ENCODE results near the gene SMIM41.

The SMIM41 gene

GRCh38 chr12:52079576-52080402 lies at the start of gene SMIM41:
Gene SMIM41, plus strand, starts transcription at chr12:52079704. Its CDS starts 76 bp downstream, at chr12:52079780.
- DNase-seq = no peak

- DNase-seq = peak; percentile 22
These were observed 47.1 kb upstream of the SMIM41 start for GRCh38 chr12:52032446-52032803.

DNA sequence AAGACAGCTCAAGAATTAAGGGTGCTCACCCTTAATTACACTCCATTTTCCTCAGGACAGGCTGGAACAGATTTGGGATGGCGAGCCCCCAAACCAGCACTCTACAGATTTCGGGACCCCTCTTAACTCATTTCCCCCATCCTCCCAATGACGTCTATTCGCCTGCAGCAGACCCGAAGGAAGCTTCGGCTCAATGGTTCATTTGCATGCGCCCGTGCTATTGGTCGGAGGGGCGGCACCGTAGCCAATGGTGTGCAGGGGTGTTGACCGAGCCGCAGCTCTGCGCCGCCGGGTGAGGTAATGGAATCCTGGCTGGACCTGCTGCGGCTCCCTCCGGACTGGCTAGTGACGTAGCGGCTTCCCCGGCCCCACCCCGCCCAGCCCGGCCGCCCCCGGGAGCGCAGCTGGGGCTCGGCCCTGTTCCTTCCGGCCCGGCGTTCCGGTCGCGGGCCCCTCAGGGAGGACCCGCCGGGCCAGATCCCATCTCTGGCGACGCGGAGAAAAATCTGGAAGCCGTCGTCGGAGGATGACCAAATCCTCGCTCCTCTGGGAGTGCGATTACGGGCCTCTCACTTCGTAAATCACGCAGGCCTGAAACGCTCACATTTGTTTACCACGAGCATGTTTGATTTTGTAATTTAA lies 46.6 kb upstream of the SMIM41 start:
- peak; percentile 78 for DNase-seq

DNA sequence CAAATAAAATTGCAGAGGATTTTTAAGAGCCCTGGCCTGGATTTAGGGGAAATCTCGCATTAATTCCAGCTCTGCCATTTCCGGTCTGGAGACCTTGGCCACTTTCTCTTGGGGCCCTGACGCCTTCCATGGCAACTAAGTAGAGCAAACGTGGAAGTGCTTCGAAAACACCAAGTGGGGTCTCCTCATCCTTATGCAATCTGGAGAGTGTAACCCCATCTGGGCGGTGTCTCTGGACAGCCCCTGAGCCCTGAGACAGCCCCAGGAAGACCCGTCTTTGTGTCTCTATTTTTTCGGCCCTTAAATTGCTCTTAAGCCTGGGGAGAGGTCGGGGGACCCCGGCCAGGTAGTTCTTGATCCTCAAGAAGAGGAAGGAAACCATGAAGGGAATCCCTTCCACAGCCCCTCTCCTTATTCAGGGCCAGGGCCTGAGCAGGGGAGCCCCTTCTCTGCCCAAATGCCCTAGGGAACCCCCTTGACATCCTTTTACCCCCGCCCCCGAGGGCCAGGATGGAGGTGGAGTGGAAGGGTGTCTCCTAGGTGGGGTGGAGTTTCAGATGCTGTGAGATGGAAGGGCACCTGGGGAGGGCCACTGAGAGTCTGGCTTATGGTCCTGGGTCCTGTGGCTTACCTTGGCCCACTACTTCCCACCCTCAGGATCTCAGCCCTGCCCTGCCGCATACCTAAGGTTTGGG lies 45.9 kb upstream of the SMIM41 start:
- no peak for DNase-seq

DNA sequence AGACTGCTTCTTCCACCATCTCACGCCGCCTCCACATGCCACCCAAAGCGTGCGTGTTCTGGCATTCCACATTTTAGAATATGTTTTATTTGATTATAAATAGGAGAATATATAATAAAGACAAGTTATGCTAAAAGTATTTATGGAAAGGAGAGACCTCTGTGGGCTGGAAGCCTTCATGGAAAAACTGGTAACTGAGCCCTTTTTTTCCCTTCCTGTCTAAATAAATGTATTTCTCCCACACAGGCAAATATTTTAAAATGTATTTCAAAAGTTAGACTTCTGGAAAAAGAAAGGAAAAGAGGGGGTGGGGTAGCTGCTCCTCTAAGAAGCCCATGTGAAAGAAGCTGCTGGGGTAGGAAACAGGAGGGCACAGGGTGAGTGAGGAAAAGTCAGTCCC lies 44.3 kb upstream of the SMIM41 start:
- DNase-seq = no peak

GRCh38 chr12:52035926-52036325 lies 43.6 kb upstream of the SMIM41 start:
- no peak for DNase-seq

DNA sequence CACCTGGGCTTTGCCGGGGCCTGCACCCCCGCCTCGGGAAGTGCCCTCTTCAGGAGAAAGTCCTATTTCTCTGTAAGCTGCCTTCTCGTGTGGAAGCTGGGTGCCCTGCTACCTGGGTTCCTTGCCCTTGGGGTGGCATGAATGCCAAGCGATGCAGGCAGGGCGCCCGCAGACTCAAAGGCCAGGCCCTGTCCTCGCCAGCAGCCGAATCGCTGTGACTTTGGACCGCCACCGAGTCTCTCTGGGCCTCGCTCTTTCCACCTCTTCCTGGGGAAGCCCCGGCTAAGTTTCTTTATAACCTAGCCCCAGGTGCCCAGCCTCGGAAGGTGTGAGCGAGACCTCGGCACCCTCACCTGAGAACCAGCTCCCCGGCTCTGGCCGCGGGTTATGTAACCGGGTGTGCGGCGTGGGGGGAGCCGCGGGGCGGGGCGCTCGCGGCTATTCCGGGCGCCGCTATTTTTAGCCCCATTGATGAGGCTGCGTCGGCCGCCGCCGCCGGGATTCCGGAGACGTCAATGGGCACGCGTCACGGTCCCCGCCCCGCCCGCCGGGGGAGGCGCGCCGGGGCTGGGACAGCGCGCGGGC lies 42.8 kb upstream of the SMIM41 start:
- DNase-seq = no peak

DNA sequence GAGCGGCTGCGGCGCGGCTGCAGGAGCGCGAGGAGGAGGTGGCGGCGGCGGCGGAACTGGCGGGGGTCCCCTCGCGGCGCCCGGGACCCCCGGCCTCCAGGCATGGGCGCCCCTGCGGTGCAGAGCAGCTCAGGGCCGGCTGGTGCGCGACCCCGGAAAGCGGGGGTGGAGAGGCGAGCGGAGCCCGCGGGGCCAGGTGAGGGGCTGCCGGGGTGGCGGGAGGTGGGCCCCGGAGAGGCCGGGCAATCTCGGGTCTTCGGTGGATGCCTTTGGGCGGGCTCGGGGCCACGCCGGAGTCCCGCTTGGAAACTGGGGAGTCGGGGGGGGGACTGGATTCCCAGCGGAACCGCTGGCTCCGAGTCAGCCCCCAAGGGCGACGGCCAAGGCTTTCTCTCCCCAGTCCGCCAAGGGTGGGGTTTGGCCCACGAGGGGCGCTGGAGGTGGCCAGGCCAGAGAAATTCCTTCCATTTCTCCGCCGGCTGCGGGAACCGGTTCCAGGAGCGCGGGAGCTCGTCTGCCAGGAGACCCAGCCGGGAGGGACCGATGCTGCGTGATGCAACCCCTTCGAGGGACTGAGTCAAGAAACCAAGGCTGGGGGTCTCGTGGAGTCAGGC lies 42.1 kb upstream of the SMIM41 start:
- no peak for DNase-seq

- no peak for DNase-seq
These were observed 41.1 kb upstream of the SMIM41 start for GRCh38 chr12:52038447-52038846.

DNA sequence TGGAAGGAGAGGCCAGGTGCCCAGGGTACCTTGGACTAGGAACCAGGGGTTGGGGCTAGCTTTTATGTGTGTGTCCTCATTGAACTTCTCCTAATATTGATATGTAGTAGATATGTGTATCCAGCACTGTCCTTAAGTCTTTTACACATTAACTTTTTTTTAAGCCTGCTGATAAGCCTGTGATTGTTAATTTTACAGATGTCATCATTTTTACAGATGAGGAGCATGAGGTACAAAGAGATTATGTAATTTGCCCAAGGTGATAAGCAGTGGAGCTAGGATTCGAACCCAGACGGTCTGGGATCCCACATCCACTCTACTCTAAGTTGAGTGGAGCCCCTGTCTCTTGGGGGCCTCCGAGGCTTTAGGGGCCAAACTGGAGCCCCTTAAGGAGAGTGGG lies 38.5 kb upstream of the SMIM41 start:
- no peak for DNase-seq

DNA sequence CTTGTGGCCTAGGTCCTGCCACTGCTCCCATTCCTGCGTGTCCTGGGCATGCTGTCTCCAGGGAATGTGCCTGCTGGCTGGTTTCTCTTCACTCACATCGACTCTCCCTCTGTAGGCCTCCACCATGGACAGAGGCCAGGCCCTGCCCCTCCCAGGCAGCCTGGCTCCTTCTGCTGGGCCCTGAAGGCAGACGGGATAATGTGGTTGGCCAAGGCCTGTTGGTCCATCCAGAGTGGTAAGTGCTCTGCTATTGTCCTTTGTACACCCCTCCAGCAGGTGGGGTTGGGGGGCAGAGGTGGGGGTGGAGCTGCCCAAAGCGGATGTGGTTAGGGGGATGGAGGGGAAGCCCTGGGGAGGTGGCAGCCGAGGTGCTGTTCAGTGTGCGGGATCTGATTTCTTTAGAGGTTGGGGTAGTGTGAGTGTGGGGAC lies 37.8 kb upstream of the SMIM41 start:
- DNase-seq = no peak

GRCh38 chr12:52042706-52043385 lies 36.7 kb upstream of the SMIM41 start:
- DNase-seq = no peak

- DNase-seq = no peak
These were observed 35.9 kb upstream of the SMIM41 start for GRCh38 chr12:52043386-52044212.

DNA sequence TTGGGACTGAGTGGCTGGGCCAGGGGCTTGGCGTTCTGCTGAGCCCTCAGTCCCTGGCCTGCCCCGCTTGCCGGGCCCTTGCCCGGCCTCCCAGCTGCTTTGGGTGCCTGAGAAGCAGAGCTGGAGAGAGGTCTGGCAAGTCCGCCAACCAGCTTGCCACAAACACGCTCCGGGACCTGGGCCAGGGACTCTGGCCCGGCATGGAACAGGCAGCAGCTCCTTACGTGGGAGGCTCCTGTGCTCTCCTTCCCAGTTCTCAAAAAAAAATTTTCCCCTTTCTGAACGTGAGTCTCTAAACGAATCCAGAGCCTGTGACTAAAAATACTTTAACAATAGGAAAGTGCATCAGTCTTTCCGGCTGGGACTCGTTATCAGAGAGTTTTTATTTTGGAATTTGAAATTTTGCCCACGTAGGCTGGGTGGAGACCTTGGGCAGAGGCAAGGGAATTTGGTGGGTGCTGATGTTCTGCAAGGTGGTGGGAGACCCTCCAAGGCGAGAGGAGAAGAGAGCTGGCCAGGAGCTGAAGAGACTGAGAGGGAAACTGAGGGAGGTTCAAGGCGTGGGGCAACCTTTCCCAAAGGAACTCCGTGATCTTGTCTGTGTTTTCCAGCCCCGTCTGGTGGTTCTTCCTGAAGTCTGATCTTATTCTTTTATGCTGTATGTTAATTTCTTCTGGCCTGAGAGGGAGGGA lies 35.1 kb upstream of the SMIM41 start:
- no peak for DNase-seq

- DNase-seq = no peak
These were observed 33.7 kb upstream of the SMIM41 start for GRCh38 chr12:52045794-52046199.

DNA sequence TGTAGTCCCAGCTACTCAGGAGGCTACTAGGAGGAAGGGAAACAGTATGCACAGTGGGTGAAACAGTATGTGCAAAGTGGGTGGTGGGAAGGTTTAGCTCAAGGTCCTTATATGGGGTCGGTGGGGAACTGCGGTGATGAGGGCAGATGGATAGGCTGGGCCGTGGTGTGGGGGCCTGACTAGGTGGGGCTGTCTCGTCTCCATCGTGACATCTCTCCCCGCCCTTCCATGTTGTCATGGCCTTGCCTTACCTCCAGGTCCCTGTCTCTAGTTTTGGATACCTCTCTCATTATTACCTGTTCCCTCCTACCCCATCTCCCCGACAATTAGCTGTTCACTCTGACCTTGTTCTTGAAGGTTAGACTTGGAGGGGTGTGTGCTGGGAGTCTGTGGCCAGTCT lies 32.6 kb upstream of the SMIM41 start:
- no peak for DNase-seq

DNA sequence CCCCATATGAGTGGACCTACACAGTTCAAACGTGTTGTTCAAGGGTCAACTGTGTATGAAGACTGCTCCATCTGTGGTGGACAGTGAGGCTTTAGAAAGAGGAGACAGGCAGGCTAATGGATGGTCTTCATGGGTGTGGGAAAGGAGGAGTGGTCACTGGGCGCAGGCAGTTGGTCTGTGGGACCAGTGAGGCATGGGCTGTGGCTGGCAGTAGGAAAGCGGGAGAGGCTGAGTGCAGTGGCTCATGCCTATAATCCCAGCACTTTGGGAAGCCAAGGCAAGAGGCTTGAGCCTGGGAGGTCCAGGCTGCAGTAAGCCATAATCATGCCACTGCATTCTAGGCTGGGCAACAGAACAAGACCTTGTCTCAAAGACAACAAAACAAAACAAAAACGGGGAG lies 30.2 kb upstream of the SMIM41 start:
- no peak for DNase-seq

GRCh38 chr12:52049688-52050087 lies 29.8 kb upstream of the SMIM41 start:
- DNase-seq = no peak

- DNase-seq = no peak
These were observed 29.3 kb upstream of the SMIM41 start for GRCh38 chr12:52050116-52050757.

DNA sequence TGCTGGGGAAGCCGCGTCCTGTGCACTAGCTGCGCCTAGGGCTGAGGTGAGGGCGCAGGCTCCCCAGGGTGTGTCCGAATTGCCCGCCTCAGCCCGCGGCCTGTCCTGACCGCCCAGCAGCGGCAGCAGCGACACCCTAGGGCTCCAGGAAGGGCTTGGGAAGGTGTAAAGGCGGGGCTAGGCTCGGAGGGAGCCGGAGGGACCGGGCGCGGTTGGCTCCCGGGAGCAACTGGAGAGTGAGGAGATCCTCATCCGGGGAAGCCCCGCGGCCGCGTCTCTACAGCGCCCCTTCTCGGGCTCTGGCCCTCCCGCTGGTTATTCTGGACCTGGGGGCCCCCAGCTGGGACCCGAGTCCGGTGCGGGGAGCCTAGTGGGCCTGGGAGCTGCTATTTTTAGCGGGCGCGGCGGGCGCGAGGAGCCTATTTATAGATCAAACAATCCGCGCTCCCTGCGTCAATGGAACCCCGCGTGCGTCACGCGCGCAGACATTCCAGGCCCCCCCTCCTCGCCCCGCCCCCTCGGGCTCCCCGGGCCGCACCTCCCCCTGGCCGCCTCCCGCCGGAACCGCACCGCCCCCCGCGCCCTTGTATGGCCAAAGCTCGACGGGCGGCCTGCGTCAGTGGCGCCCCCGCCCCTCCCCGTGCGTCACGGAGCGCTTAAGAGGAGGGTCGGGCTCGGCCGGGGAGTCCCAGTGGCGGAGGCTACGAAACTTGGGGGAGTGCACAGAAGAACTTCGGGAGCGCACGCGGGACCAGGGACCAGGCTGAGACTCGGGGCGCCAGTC lies 28.6 kb upstream of the SMIM41 start, which contains the start of gene NR4A1:
TSS of gene NR4A1 (plus strand) at position 685 of the 784 bp plus-strand sequence. CDS start 2,887 bp downstream, outside the sequence.
- DNase-seq = peak; percentile 57

Measured in NCI-H2029 treated with DMSO at 0.1 percent for 48 hours (cell line).